Fibroblast of skin of scalp (primary cell): ENCODE results near the gene TSGA10IP.

Experiments used
- DNase-seq: peaks from one replicate; pipeline ENCODE4 v3.0.0-alpha.2; 2013

The TSGA10IP gene

GRCh38 chr11:66008468-66009101, 63.3 kb downstream of the TSGA10IP start:
- no peak for DNase-seq
